ENCODE measurements around the gene SPATA31A6.
"Not testable (repeated sequence)": the region's sequence is repeated elsewhere in the genome, so short reads cannot be mapped to it uniquely, and the experiment has no call there.

GRCh38 chr9:42160299-42160698 is 23.2 kb upstream of the SPATA31A6 start:
- TF ChIP-seq CTCF (conservative IDR thresholded peaks at IDR 0.05); EZH2 (IDR thresholded peaks at IDR 0.05; ENCODE audit: low read depth): not testable (repeated sequence)
